ACHN (cell line): Measurements from ENCODE around the gene USP7.
A peak's percentile ranks its signal among the peaks of the same experiment; 100 is the strongest.

ENCODE experiments used
- DNase-seq: peaks from one replicate; pipeline ENCODE4 v3.0.0-alpha.2; 2015
- in situ Hi-C: cut with HindIII; loops from 2 replicates; pipeline ENCODE4 v1.10.0; 2017; ENCODE audit warnings: low sequenced_read_pairs, low pct_ligation_motif_present, low pct_unique_long_range_greater_than_20kb

USP7 gene

GRCh38 chr16:8914098-8914497 lies 49.6 kb downstream of the USP7 start:
- in situ Hi-C loops: no loop called here
- no peak for DNase-seq

GRCh38 chr16:8912793-8913192 lies 50.9 kb downstream of the USP7 start:
- DNase-seq: no peak
- in situ Hi-C loops: no loop called here

GRCh38 chr16:8910811-8911210 lies 52.9 kb downstream of the USP7 start:
- in situ Hi-C loops: no loop called here

GRCh38 chr16:8908810-8909468 lies 54.8 kb downstream of the USP7 start:
- in situ Hi-C loops: no loop called here
- no peak for DNase-seq

More at GRCh38 chr16:8910811-8911210, 52.9 kb downstream of the USP7 start:
- no peak for DNase-seq

- in situ Hi-C loops: no loop called here
- DNase-seq: no peak
Measured at GRCh38 chr16:8907096-8907495, 56.6 kb downstream of the USP7 start.

- in situ Hi-C loops: no loop called here
Measured at GRCh38 chr16:8905795-8906591, 57.7 kb downstream of the USP7 start.

GRCh38 chr16:8905168-8905762 lies 58.4 kb downstream of the USP7 start:
- peak; percentile 49 for DNase-seq

More at GRCh38 chr16:8905795-8906591, 57.7 kb downstream of the USP7 start:
- DNase-seq: no peak

GRCh38 chr16:8904018-8904430 lies 59.7 kb downstream of the USP7 start:
- in situ Hi-C loops: no loop called here
- DNase-seq: no peak

More at GRCh38 chr16:8905168-8905762, 58.4 kb downstream of the USP7 start:
- in situ Hi-C loops: no loop called here

- in situ Hi-C loops: no loop called here
- no peak for DNase-seq
Measured at GRCh38 chr16:8903004-8903403, 60.7 kb downstream of the USP7 start.

- no peak for DNase-seq
- in situ Hi-C loops: no loop called here
Measured at GRCh38 chr16:8901320-8901861, 62.3 kb downstream of the USP7 start.

- no peak for DNase-seq
- in situ Hi-C loops: no loop called here
Measured at GRCh38 chr16:8900343-8900742, 63.4 kb downstream of the USP7 start.

- DNase-seq: no peak
- in situ Hi-C loops: no loop called here
Measured at GRCh38 chr16:8899709-8900317, 63.9 kb downstream of the USP7 start.

GRCh38 chr16:8898660-8899318 lies 64.9 kb downstream of the USP7 start:
- no peak for DNase-seq
- in situ Hi-C loops: no loop called here

GRCh38 chr16:8894736-8895334 lies 68.9 kb downstream of the USP7 start:
- DNase-seq: no peak
- in situ Hi-C loops: no loop called here

GRCh38 chr16:8893976-8894690 lies 69.6 kb downstream of the USP7 start:
- in situ Hi-C loops: no loop called here
- DNase-seq: no peak

GRCh38 chr16:8893426-8893825 lies 70.3 kb downstream of the USP7 start:
- DNase-seq: no peak
- in situ Hi-C loops: no loop called here

- in situ Hi-C loops: no loop called here
- DNase-seq: no peak
Measured at GRCh38 chr16:8892101-8892575, 71.6 kb downstream of the USP7 start.
